Measurements from ENCODE around the gene MEF2A.
A peak's percentile ranks its signal among the peaks of the same experiment; 100 is the strongest.
"Not testable (repeated sequence)": the region's sequence is repeated elsewhere in the genome, so short reads cannot be mapped to it uniquely, and the experiment has no call there.

The MEF2A gene

GRCh38 chr15:99565299-99566156 is at the start of gene MEF2A:
Gene MEF2A, plus strand, starts transcription at chr15:99565984. Its CDS starts 67,136 bp downstream, at chr15:99633120.
- DNase-seq, result peak; percentile 97

GRCh38 chr15:99518191-99518590 is 47.6 kb upstream of the MEF2A start:
- DNase-seq, result no peak

- not testable (repeated sequence) for DNase-seq
Measured at GRCh38 chr15:99519366-99519765, 46.4 kb upstream of the MEF2A start.

DNA sequence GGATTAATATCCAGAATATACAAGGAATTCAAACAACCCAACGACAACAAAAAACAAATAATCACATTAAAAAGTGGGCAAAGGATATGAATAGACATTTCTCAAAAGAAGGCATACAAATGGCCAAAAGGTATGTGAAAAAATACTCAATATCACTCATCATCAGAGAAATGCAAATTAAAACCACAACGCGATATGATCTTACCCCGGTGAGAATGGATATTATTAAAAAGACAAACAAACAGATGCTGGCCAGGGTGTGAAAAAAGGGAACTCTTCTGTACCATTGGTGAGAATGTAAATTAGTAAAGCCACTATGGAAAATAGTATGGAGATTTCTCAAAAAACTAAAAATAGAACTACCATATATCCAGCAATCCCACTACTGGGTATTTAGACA is 43.5 kb upstream of the MEF2A start:
- DNase-seq, result no peak

- no peak for DNase-seq
Measured at GRCh38 chr15:99526176-99526575, 39.6 kb upstream of the MEF2A start.

DNA sequence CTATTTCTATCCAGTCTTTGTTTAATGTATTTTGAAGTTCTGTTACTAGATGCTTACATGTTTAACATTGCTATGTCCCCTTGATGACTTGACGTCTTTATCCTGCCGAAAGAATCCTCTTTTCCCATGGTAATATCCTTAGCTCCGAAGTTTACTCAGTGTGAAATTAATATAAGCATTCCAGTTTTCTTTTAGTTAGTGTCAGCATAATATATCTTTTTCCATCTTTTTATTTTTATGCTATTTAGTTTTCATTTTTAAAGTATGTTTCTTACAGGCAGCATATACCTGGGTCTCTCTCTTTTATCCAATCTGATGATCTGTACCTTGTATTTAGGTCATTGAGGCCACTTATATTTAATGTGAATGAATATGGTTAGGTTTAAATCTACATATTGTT is 39.1 kb upstream of the MEF2A start:
- no peak for DNase-seq

DNA sequence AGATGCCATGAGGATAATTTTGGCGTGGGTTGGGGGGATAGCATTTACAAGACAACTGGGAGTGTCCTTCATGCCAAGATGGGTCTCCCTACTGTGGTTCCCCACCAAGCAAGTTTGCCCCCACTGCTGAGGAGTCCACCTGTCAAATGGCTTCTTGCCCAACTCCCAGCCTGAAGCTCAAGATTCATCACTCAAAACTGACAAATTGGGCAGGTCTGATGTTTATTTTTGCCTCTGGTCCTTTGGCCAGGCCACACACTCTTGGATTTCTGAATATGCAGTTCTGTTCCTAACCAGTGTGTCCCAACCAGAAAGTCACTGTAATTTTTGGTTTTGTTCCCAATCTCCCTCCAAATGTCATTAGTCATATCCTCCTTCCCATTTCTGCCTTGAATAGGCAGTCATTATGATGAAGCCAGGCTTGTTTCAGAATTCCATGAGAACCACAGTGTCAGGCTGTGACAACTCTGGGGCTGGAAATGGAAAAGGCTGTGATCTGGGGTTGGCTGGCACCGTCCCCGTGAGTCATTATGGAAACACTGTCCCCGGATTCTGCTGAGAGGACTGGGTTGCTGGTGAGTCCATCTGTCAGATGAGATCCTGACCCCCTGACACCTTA is 29.3 kb upstream of the MEF2A start:
- peak; percentile 90 for DNase-seq

DNA sequence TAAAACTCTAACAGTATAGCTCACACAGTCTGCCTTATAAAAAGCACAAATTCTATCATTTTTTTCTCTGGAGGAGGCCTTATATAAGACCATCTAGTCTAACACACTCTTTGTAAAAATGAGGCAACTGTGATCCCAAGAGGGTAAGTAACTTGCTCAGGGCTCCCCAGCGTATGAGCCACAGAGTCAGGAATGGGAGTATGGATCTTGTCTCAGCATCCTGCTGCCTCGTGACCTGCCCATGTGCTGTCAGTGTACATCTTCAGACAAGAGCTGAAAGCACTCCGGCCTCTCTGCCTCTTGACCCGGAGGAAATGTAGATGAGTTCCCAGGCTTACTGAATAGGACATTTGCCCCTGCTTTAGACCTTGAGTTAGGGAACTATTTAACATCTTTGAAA is 28.4 kb upstream of the MEF2A start:
- peak; percentile 32 for DNase-seq

DNA sequence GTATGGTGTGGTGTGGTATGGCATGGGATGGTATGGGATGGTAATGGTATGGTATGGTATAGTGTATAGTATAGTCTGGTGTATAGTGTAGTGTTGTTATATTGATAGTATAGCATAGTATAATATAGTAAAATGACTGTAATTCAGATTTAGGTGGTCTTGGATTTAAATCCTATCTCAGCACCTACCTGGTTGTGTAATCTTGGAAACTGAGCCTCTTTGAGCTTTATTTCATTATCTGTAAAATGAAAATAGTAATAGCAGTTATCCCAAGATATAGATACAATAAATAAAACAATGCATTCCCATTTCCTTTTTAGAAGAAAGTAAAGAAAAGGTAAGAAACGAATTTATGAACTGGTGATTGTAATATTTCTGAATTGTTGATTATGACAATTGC is 27.5 kb upstream of the MEF2A start:
- no peak for DNase-seq

GRCh38 chr15:99542828-99543227 is 23.0 kb upstream of the MEF2A start:
- DNase-seq, result peak; percentile 8

GRCh38 chr15:99545605-99546004 is 20.2 kb upstream of the MEF2A start:
- DNase-seq, result no peak

DNA sequence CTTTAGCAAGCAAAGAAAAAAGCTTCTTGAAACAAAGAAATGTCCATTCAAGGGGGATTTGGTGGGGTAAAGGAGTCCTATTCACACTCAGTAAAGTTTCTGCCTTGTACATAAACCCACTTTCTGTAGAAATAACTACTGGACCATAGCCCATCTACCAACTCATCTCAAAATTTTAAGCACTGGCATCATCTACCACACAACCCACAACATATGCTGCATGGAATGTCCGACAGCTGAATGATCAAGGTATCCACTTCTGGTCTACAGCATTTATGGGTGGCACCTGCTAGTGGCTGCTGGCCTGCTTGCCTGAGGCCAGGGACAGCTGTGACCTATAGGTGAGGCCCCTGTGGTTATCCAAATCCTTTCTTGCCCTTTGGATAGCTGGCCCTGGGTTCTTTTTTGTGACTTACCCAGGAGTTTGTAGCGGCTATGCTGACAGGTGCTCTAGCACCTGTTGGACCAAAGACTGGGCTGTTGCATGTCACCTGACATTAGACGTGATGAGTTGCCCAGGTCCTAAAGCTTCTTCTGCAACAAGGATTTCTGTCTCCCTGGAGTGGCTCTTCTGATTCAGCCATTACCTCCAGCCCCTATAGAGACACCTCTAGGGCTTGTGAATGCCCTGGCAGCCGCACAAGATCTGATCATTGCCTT is 19.2 kb upstream of the MEF2A start:
- no peak for DNase-seq

DNA sequence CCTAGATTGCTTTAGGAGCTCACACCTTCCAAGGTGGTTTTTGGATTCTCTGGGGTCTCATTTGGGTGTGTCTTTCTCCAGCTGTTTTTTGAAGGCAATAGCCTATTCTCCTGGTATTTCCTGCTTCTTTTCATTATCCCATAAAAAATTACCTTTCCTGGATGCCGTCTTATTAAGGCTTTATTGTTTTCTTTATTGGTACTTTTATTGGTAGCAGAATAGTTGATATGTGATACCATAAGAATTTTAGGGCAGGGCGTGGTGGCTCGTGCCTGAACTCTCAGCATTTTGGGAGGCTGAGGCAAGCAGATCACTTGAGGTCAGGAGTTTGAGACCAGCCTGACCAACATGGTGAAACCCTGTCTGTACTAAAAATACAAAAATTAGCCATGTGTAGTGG is 18.3 kb upstream of the MEF2A start:
- no peak for DNase-seq

GRCh38 chr15:99550077-99550476 is 15.7 kb upstream of the MEF2A start:
- DNase-seq, result no peak

- DNase-seq, result no peak
Measured at GRCh38 chr15:99552111-99552510, 13.7 kb upstream of the MEF2A start.

- no peak for DNase-seq
Measured at GRCh38 chr15:99554880-99555488, 10.8 kb upstream of the MEF2A start.

DNA sequence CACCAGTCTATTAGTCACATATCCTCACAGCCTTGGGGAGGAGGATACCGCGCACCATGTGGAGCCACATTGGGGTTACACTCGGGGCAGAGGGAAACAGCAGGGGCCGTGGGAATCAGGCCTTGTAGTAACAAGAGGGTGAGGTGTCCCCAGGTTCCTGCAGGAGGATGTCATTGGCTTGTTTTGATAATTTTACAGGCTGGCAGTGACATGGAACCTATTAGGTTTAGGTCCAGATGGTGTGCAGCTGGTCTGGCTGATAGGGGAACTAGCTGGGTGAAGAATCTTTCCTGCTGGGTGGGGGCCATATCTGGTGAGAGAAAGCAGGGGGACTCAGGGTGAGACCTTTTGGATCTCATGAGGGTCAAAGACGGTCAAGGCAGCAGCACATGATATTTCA is 9.8 kb upstream of the MEF2A start:
- no peak for DNase-seq

- DNase-seq, result no peak
Measured at GRCh38 chr15:99556578-99556977, 9.2 kb upstream of the MEF2A start.

GRCh38 chr15:99558084-99558483 is 7.7 kb upstream of the MEF2A start:
- DNase-seq, result no peak

GRCh38 chr15:99558571-99558970 is 7.2 kb upstream of the MEF2A start:
- DNase-seq, result no peak

DNA sequence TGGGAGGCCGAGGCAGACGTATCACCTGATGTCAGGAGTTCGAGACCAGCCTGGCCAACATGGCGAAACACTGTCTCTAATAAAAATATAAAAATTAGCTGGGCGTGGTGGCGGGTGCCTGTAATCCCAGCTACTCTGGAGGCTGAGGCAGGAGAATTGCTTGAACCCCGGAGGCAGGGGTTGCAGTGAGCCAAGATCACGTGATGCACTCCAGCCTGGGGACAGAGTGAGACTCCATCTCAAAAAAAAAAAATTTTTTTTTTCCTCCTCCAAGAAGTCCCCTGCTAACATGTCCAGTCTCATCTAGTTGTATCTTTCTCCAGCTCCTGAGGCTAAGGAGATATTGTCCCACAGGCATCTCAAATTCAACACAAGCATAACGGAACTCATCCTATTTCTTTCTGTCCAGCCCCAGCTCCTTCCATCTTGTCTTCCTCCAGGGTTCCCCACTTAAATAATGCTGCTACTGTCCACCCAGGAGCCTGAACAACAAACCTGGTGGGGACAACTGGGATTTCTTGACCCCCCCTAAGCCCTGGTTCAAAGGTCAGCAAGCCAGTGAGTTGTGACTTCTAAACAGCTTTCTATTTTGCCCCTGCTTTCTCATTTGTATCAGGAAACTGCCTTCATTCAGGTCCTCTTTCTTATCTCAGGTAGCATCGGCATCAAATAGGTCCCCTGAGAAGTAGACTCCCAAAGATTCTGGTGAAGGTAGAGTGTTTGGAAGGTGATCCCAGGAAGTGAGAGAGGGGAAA is 4.1 kb upstream of the MEF2A start:
- no peak for DNase-seq

DNA sequence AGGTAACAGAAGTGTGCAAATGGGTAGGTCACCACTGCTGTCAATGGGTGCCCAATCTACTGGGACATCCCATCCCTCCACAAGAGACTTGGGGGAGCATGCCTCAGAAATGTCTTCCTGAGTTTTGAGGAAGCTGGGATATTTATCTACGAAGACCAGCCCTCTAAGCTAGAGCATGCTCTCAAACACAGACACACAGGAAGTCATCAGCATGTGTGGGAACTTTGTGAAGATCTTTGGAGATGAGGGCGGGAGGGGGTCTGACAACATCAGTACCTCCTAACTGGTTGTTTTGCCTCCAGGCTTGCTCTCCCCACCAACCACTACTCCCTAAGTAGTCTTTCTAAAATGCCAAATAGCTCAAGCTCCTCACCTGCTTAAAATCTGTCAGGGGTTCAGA is 3.5 kb upstream of the MEF2A start:
- no peak for DNase-seq

Measured in fibroblast of skin of right biceps (primary cell).